ENCODE results near the gene FAN1.
"Not testable (repeated sequence)": the region's sequence is repeated elsewhere in the genome, so short reads cannot be mapped to it uniquely, and the experiment has no call there.

Gene FAN1

GRCh38 chr15:30903497-30904187 is at the start of gene FAN1:
TSS of gene FAN1 (plus strand) at chr15:30903915. CDS start at chr15:30904664, 749 bp downstream.
- peak; percentile 69 to 71 (median 71) for DNase-seq (ENCODE audit: low read depth in 3 of 3)

GRCh38 chr15:30859091-30859874 is 44.4 kb upstream of the FAN1 start:
- DNase-seq (ENCODE audit: low read depth in 3 of 3), result no peak

- no peak for DNase-seq (ENCODE audit: low read depth in 3 of 3)
Measured at GRCh38 chr15:30865257-30865656, 38.5 kb upstream of the FAN1 start.

- no peak for DNase-seq (ENCODE audit: low read depth in 3 of 3)
Measured at GRCh38 chr15:30870681-30871080, 33.0 kb upstream of the FAN1 start.

- no peak for DNase-seq (ENCODE audit: low read depth in 3 of 3)
Measured at GRCh38 chr15:30872341-30872748, 31.4 kb upstream of the FAN1 start.

- DNase-seq (ENCODE audit: low read depth in 3 of 3), result no peak
Measured at GRCh38 chr15:30877070-30877469, 26.6 kb upstream of the FAN1 start.

GRCh38 chr15:30878515-30878914 is 25.2 kb upstream of the FAN1 start:
- no peak for DNase-seq (ENCODE audit: low read depth in 3 of 3)

GRCh38 chr15:30882849-30883433 is 20.8 kb upstream of the FAN1 start:
- no peak for DNase-seq (ENCODE audit: low read depth in 3 of 3)

GRCh38 chr15:30883666-30884065 is 20.0 kb upstream of the FAN1 start:
- not testable (repeated sequence) for DNase-seq (ENCODE audit: low read depth in 3 of 3)

- no peak for DNase-seq (ENCODE audit: low read depth in 3 of 3)
Measured at GRCh38 chr15:30885814-30886213, 17.9 kb upstream of the FAN1 start.

- DNase-seq (ENCODE audit: low read depth in 3 of 3), result no peak
Measured at GRCh38 chr15:30889196-30889595, 14.5 kb upstream of the FAN1 start.

GRCh38 chr15:30895461-30896210 is 8.1 kb upstream of the FAN1 start:
- DNase-seq (ENCODE audit: low read depth in 3 of 3), result no peak

GRCh38 chr15:30896211-30896606 is 7.5 kb upstream of the FAN1 start:
- no peak for DNase-seq (ENCODE audit: low read depth in 3 of 3)

GRCh38 chr15:30901889-30902288 is 1.8 kb upstream of the FAN1 start:
- no peak for DNase-seq (ENCODE audit: low read depth in 3 of 3)

- no peak for DNase-seq (ENCODE audit: low read depth in 3 of 3)
Measured at GRCh38 chr15:30904812-30905211, 1.1 kb downstream of the FAN1 start.

- DNase-seq (ENCODE audit: low read depth in 3 of 3), result no peak
Measured at GRCh38 chr15:30905821-30906220, 2.1 kb downstream of the FAN1 start.

- DNase-seq (ENCODE audit: low read depth in 3 of 3), result no peak
Measured at GRCh38 chr15:30906366-30906765, 2.7 kb downstream of the FAN1 start.

- no peak for DNase-seq (ENCODE audit: low read depth in 3 of 3)
Measured at GRCh38 chr15:30913761-30914160, 10.0 kb downstream of the FAN1 start.

GRCh38 chr15:30917013-30917412 is 13.3 kb downstream of the FAN1 start:
- DNase-seq (ENCODE audit: low read depth in 3 of 3), result no peak

GRCh38 chr15:30917675-30918074 is 14.0 kb downstream of the FAN1 start:
- no peak for DNase-seq (ENCODE audit: low read depth in 3 of 3)

- DNase-seq (ENCODE audit: low read depth in 3 of 3), result no peak
Measured at GRCh38 chr15:30918366-30918765, 14.7 kb downstream of the FAN1 start.

GRCh38 chr15:30919877-30920550 is 16.3 kb downstream of the FAN1 start:
- DNase-seq (ENCODE audit: low read depth in 3 of 3), result no peak
